GM12891 (cell line): ENCODE results near the gene CLCA1. TPM values are rescaled to one million over a fixed set of nuclear protein-coding genes. Genes with fewer than 3 reads are reported as not detected.

Experiments used
- DNase-seq: peaks from one replicate; pipeline ENCODE4 v3.0.0; 2011; ENCODE audit warnings: low spot score; ENCODE audit not compliant: insufficient read length
- FAIRE-seq: peaks from 2 replicates; lab custom pipeline; 2011; peaks lifted over from hg19 to GRCh38; lab: Jason Lieb, UNC
- PAX5 ChIP-seq: IDR thresholded peaks from 2 replicates; pipeline ENCODE4 v1.6.1; 2011; ENCODE audit warnings: low read length, moderate library complexity, mild to moderate bottlenecking; ENCODE audit not compliant: insufficient read depth, severe bottlenecking
- POLR2A ChIP-seq: IDR thresholded peaks from 2 replicates; pipeline ENCODE4 v1.6.1; 2011; ENCODE audit warnings: low read depth, low read length, control low read depth
- POLR2AphosphoS5 ChIP-seq: IDR thresholded peaks from 2 replicates; pipeline ENCODE4 v1.6.1; 2011; ENCODE audit warnings: low read depth, low read length, control low read depth
- POU2F2 ChIP-seq: IDR thresholded peaks from 2 replicates; pipeline ENCODE4 v1.6.1; 2011; ENCODE audit warnings: low read depth, mild to moderate bottlenecking, control low read depth, low read length, moderate library complexity
- SPI1 ChIP-seq: IDR thresholded peaks from 2 replicates; pipeline ENCODE4 v1.6.1; 2011; ENCODE audit warnings: low read depth, low read length, control low read depth
- TAF1 ChIP-seq: IDR thresholded peaks from 2 replicates; pipeline ENCODE4 v1.6.1; 2011; ENCODE audit warnings: low read depth, low read length, control low read depth
- polyA plus RNA-seq: library from polyadenylated mRNA; unstranded; fragments of >200 nt; gene quantifications from one replicate; pipeline ENCODE4 v1.2.1, GENCODE V29; 2012; ENCODE audit warnings: low read depth, missing spikeins, inconsistent platforms; ENCODE audit not compliant: missing spikeins

The CLCA1 gene, protein sequence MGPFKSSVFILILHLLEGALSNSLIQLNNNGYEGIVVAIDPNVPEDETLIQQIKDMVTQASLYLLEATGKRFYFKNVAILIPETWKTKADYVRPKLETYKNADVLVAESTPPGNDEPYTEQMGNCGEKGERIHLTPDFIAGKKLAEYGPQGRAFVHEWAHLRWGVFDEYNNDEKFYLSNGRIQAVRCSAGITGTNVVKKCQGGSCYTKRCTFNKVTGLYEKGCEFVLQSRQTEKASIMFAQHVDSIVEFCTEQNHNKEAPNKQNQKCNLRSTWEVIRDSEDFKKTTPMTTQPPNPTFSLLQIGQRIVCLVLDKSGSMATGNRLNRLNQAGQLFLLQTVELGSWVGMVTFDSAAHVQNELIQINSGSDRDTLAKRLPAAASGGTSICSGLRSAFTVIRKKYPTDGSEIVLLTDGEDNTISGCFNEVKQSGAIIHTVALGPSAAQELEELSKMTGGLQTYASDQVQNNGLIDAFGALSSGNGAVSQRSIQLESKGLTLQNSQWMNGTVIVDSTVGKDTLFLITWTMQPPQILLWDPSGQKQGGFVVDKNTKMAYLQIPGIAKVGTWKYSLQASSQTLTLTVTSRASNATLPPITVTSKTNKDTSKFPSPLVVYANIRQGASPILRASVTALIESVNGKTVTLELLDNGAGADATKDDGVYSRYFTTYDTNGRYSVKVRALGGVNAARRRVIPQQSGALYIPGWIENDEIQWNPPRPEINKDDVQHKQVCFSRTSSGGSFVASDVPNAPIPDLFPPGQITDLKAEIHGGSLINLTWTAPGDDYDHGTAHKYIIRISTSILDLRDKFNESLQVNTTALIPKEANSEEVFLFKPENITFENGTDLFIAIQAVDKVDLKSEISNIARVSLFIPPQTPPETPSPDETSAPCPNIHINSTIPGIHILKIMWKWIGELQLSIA
- 0.03 TPM for polyA plus RNA-seq

GRCh38 chr1:86468501-86468977, at the start of gene CLCA1:
Gene CLCA1 (plus strand): TSS chr1:86468927. CDS start chr1:86468972, 45 bp downstream.
- TF ChIP-seq POLR2A (no peak), PAX5 (no peak), POLR2AphosphoS5 (no peak), SPI1 (no peak), TAF1 (no peak), POU2F2 (no peak)
- FAIRE-seq (no peak), DNase-seq (no peak)

DNA sequence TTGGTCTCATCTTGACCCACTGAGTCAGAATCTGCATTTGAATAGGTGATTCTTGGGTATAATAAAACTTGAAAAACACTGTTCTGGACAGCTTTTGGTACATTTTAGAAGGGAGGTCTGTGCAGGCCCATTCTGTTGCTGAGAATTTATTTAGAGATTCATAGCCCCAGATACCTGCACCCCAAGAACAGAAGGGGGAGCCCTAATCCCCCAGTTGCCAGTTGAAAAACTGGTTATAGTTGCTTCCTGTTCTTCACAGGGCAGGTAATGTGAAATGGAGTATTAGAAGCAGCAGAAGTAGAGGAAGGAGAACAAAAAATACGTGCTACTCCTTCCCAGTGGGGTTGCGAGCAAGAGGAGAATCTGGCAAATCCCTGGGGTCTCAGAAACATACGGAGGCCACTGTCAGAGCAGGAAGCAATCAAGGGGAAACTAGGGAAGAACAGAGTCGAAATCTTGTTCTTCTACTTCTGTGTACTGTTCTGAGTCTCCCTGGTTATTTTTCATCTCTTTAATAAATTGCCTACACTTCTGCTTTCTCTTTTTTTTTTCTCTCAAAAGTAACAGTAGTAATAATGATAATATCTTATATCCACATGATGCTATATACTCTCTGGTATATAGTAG, 49.3 kb upstream of the CLCA1 start:
- DNase-seq (peak; percentile 52), FAIRE-seq (peak; percentile 85)
- TF ChIP-seq POLR2A (no peak), SPI1 (no peak), POU2F2 (no peak), TAF1 (no peak), POLR2AphosphoS5 (no peak), PAX5 (no peak)

GRCh38 chr1:86421601-86422280, 47.0 kb upstream of the CLCA1 start:
- no peak for FAIRE-seq
- TF ChIP-seq POLR2AphosphoS5 (no peak), SPI1 (no peak), POU2F2 (no peak), TAF1 (no peak), PAX5 (no peak), POLR2A (no peak)
- no peak for DNase-seq

DNA sequence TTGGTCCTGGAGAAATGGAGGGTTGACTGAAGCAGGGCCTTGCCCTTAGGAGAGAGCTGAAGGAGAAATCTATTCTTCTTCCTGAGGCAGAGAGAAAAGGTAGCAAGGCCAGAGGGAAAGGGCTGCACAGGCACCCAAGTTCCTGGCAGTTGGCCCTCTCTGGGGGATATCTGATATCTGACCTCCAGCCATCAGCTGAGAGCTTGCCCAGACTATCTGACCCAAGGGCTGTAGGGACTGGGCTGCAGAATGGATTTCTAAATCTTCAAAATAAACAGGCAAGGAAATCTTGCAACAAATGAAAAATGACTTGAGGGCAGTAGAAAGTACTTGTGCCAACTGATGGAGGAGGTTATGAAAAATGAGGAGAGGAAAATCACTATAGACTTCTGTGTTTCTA, 45.3 kb upstream of the CLCA1 start:
- DNase-seq (no peak), FAIRE-seq (no peak)
- no peak for TF ChIP-seq POLR2AphosphoS5
- no peak for TF ChIP-seq TAF1
- no peak for TF ChIP-seq PAX5
- TF ChIP-seq POU2F2, result no peak
- TF ChIP-seq SPI1, result no peak
- no peak for TF ChIP-seq POLR2A

GRCh38 chr1:86423873-86424272, 44.9 kb upstream of the CLCA1 start, which contains the start of gene CLCA2:
Gene CLCA2 (plus strand): TSS chr1:86424171. CDS start chr1:86424248, 77 bp downstream.
- no peak for FAIRE-seq
- TF ChIP-seq POU2F2, result no peak
- TF ChIP-seq SPI1, result no peak
- DNase-seq, result no peak

DNA sequence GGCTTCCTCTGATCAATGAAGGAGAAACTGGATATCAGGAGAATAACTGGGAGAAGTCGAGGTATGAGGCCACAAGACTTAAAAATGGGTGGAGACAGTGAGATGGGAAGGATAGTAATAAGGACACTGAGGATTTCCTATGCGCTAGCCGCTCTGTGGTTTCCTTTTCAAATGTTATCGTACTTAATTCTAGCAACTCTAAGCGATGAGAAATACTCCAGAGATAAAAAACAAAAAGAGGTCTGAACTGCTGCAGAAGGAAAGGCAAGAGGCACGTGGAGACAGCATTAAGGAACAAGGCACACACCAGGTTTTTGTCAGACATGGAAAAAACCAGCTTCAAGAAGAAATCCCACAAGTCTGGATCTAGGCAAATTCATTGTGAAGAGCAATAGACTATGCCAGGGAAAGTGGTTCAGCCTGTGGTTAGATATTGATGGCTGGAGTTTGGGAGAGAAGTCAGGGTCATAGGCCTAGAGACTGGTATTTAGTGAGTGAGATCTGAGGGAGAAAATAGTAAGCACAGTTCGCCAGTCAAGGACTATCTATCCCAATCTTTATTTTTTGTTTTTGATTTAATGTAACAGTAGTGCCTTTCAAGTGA, 39.5 kb upstream of the CLCA1 start:
- no peak for DNase-seq
- TF ChIP-seq PAX5 (no peak), POLR2AphosphoS5 (no peak), POU2F2 (no peak), SPI1 (no peak)
- peak; percentile 43 for FAIRE-seq

GRCh38 chr1:86429835-86430234, 38.9 kb upstream of the CLCA1 start:
- FAIRE-seq (no peak), DNase-seq (no peak)
- TF ChIP-seq PAX5, result no peak
- no peak for TF ChIP-seq TAF1
- no peak for TF ChIP-seq POLR2AphosphoS5
- no peak for TF ChIP-seq POLR2A
- TF ChIP-seq POU2F2, result no peak
- TF ChIP-seq SPI1, result 0 out of 2 replicates have a peak, but pooled peaks have one; percentile 30

DNA sequence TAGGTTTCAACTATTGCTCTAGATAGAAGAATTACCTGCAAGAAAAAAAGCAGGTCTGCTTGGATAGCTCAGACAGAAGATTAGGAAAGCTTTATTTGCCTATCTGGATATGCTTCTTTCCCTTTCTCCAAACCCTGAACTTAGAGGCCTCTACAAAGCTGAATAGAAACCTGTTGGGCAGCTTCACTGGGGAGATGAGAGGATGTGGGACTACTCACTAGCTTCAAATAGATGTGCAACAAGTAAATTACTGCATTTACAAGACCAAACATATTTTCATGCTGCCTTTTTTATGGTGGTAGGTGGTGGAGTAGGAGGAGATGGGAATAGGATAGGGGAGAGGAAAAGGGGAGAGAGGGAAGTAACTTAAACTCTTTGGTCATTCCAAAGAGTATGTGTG, 38.4 kb upstream of the CLCA1 start:
- no peak for TF ChIP-seq POLR2AphosphoS5
- TF ChIP-seq POU2F2, result no peak
- no peak for TF ChIP-seq POLR2A
- TF ChIP-seq PAX5, result no peak
- no peak for TF ChIP-seq TAF1
- TF ChIP-seq SPI1, result no peak
- DNase-seq (no peak), FAIRE-seq (no peak)
